GM12878 (cell line): ENCODE data around the gene DUS2. TPM values are rescaled to one million over a fixed set of nuclear protein-coding genes. Genes with fewer than 3 reads are reported as not detected.

Source experiments
- ATAC-seq: fragments of 200-7000 bp; cut with Tn5 transposase; 3 replicates; pipeline ENCODE4 v1.9.1; 2020; ENCODE audit warnings: mild to moderate bottlenecking, moderate library complexity
- BruUV-seq: library from RNA; stranded (reverse); fragments of 400-500 nt; replicated peaks from 2 replicates; lab custom pipeline; 2021; lab: Mats Ljungman, UMichigan
- CTCF ChIA-PET: fragments of 300-600 bp; sonication (Branson Sonifier 250); formaldehyde crosslinking; extraction: SDS; loops from one replicate; lab custom pipeline; 2021; ENCODE audit warnings: inconsistent platforms; lab: Yijun Ruan, JAX
- POLR2A ChIA-PET: fragments of 350-600 bp; formaldehyde crosslinking; extraction: SDS; loops from one replicate; lab custom pipeline; 2021; ENCODE audit warnings: inconsistent platforms; lab: Charles Lee
- RAD21 ChIA-PET: fragments of 300-600 bp; sonication (Branson Sonifier 250); formaldehyde crosslinking; loops from one replicate; lab custom pipeline; 2023; ENCODE audit warnings: antibody characterized with exemption; ENCODE audit not compliant: unreplicated experiment; lab: Charles Lee
- SMC1A ChIA-PET: fragments of 300-600 bp; sonication (Branson Sonifier 250); formaldehyde crosslinking; loops from one replicate; lab custom pipeline; 2023; ENCODE audit not compliant: unreplicated experiment, uncharacterized antibody; lab: Charles Lee
- DNase-seq: peaks from one replicate; pipeline ENCODE4 v3.0.0-alpha.2; 2011; ENCODE audit warnings: low read depth, low spot score
- FAIRE-seq: peaks from 3 replicates; lab custom pipeline; 2011; peaks lifted over from hg19 to GRCh38; lab: Jason Lieb, UNC
- H2AFZ ChIP-seq: 2 replicates; pipeline ENCODE4 v1.6.0; 2011; ENCODE audit warnings: low read depth, low read length, control low read depth; ENCODE audit not compliant: control insufficient read depth
- H3K27ac ChIP-seq: 2 replicates; pipeline ENCODE4 v1.5.1; 2011; ENCODE audit warnings: control low read depth; ENCODE audit not compliant: control insufficient read depth, insufficient read depth
- H3K27me3 ChIP-seq, 2 experiments: replicated peaks in 1 of 2; 2 replicates each; pipeline versions ENCODE4 v1.6.0 to v1.6.1; 2011; ENCODE audit warnings: low read length in 1 of 2; ENCODE audit not compliant: control insufficient read depth in 2 of 2, insufficient read depth in 2 of 2
- H3K36me3 ChIP-seq, 2 experiments: 2 replicates each; pipeline ENCODE4 v1.5.1; 2011; ENCODE audit warnings: low read length in 1 of 2; ENCODE audit not compliant: control insufficient read depth in 2 of 2, insufficient read depth in 2 of 2
- H3K4me1 ChIP-seq: 2 replicates; pipeline ENCODE4 v1.6.1; 2011; ENCODE audit warnings: mild to moderate bottlenecking, low read length, moderate library complexity, mixed read lengths; ENCODE audit not compliant: control insufficient read depth, insufficient read depth
- H3K4me2 ChIP-seq: 2 replicates; pipeline ENCODE4 v1.6.0; 2011; ENCODE audit warnings: control low read depth; ENCODE audit not compliant: control insufficient read depth, insufficient read depth
- H3K4me3 ChIP-seq: fragments of 200-600 bp; sonication (generic); 2 replicates; pipeline ENCODE4 v1.5.1; 2016
- H3K79me2 ChIP-seq: 2 replicates; pipeline ENCODE4 v1.6.0; 2011; ENCODE audit warnings: low read length; ENCODE audit not compliant: control insufficient read depth, insufficient read depth
- H3K9ac ChIP-seq: 2 replicates; pipeline ENCODE4 v1.8.0; 2011; ENCODE audit warnings: low read length, control low read depth, mixed read lengths; ENCODE audit not compliant: control insufficient read depth, insufficient read depth
- H3K9me3 ChIP-seq: replicated peaks from 3 replicates; pipeline ENCODE4 v1.5.1; 2011; ENCODE audit warnings: mild to moderate bottlenecking, low read length; ENCODE audit not compliant: control insufficient read depth, insufficient read depth
- H4K20me1 ChIP-seq: 2 replicates; pipeline ENCODE4 v1.6.0; 2011; ENCODE audit not compliant: control insufficient read depth, insufficient read depth
- BHLHE40 ChIP-seq, 2 experiments: fragments of 450-650 bp in 1 of 2; IDR thresholded peaks; 2 replicates each; pipeline ENCODE4 v1.6.1; 2011 to 2017; ENCODE audit warnings: low read depth in 2 of 2, borderline replicate concordance in 1 of 2, improper control_type of control experiment in 1 of 2, low read length in 1 of 2, mild to moderate bottlenecking in 1 of 2
- DPF2 ChIP-seq: fragments of 450-650 bp; IDR thresholded peaks from 2 replicates; pipeline ENCODE4 v1.6.1; 2017; ENCODE audit warnings: mild to moderate bottlenecking
- MYB ChIP-seq: fragments of 150-350 bp; IDR thresholded peaks from 2 replicates; pipeline ENCODE4 v1.6.1; 2014; ENCODE audit warnings: mild to moderate bottlenecking, low read depth, low read length, borderline replicate concordance
- MYC ChIP-seq: IDR thresholded peaks from 2 replicates; pipeline ENCODE4 v1.6.1; 2011; ENCODE audit warnings: mild to moderate bottlenecking, low read length, moderate library complexity, inconsistent platforms; ENCODE audit not compliant: insufficient read depth, insufficient replicate concordance, insufficient read length, severe bottlenecking
- NR2C2 ChIP-seq: IDR thresholded peaks from 2 replicates; pipeline ENCODE4 v1.6.1; 2011; ENCODE audit warnings: borderline replicate concordance, low read depth; ENCODE audit not compliant: control insufficient read depth, insufficient read length
- SKIL ChIP-seq: fragments of 450-650 bp; IDR thresholded peaks from 2 replicates; pipeline ENCODE4 v1.6.1; 2017; ENCODE audit warnings: mild to moderate bottlenecking, low read depth, inconsistent platforms; ENCODE audit not compliant: poor library complexity, severe bottlenecking
- WRNIP1 ChIP-seq: IDR thresholded peaks from 2 replicates; pipeline ENCODE4 v1.6.1; 2011; ENCODE audit warnings: low read depth, low read length, improper control_type of control experiment, borderline replicate concordance
- WGBS: methylation state at CpG from one replicate; pipeline ENCODE4 v1.1.6; 2016; ENCODE audit warnings: low lambda C conversion rate; ENCODE audit not compliant: insufficient replicate concordance, insufficient coverage; ENCODE audit errors: missing lambda C conversion rate; 5-methylcytosine and 5-hydroxymethylcytosine counted together
- in situ Hi-C: fragments of 300-500 bp; cut with MboI; formaldehyde crosslinking; loops from 9 replicates; pipeline ENCODE4 v1.14.3; 2018; ENCODE audit warnings: mixed read lengths
- intact Hi-C: fragments of 100-400 bp; cut with micrococcal nuclease; formaldehyde crosslinking; loops from one replicate; pipeline ENCODE4 v1.14.2; 2022; ENCODE audit not compliant: unreplicated experiment
- polyA plus RNA-seq, 11 experiments: library from polyadenylated mRNA; depleted of rRNA in 4 of 11; unstranded in 6 of 11; stranded (reverse) in 5 of 11; fragments of >200 nt; fragmentation: Nextera tagmentation in 4 of 11; fragmentation: Illumina TruSeq in 1 of 11; extraction: Ambion mirVana in 4 of 11; extraction: Trizol in 1 of 11; gene quantifications; 1 replicate in 1 of 11; 2 replicates in 10 of 11; pipeline versions ENCODE4 v1.2.1 to v1.2.3, GENCODE V29; 2011 to 2016; ENCODE audit warnings: inconsistent platforms in 2 of 11, missing spikeins in 2 of 11, low read depth in 1 of 11
- total RNA-seq, 4 experiments: library from RNA; depleted of rRNA in 3 of 4; stranded (reverse); fragments of >200 nt in 3 of 4; fragmentation: Illumina TruSeq in 1 of 4; extraction: Trizol in 1 of 4; gene quantifications; 2 replicates each; pipeline versions ENCODE4 v1.2.1 to v1.2.3, GENCODE V29; 2013 to 2021
- TF ChIP-seq, protein P1 (sequence below): fragments of 450-650 bp; IDR thresholded peaks from 2 replicates; pipeline ENCODE4 v1.6.1; 2018; ENCODE audit warnings: mild to moderate bottlenecking, low read depth, moderate library complexity; ENCODE audit not compliant: partially characterized antibody
- TF ChIP-seq, protein P2 (sequence below): fragments of 450-650 bp; IDR thresholded peaks from 2 replicates; pipeline ENCODE4 v1.6.1; 2017; ENCODE audit warnings: low read depth, mild to moderate bottlenecking, moderate library complexity

DUS2 gene
- total and polyA plus RNA-seq, 10 of the 15 experiments (the other 5 are each of a cell fraction or from before 2014, with no cell fraction given) = 4.8 to 32.3 (median 25.5) TPM

DNA sequence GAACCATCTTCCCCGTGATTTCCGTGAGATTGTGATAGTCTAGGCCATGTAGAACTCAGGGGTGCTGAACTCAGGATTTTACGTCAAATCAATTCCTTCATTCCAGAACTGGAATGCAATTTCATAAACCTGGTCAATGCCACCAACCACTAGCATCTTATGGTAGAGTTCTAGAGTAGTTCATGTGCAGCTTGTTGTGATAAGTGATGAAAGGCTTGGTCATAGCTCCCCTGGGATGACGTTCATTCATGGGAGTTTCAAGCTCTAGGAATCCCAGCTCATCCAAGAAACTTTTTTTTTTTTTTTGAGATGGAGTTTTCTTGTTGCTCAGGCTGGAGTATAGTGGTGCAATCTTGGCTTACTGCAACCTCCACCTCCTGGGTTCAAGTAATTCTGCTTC is 20.1 kb upstream of the DUS2 start:
- in situ Hi-C loops = no loop called here
- SMC1A ChIA-PET = interaction anchor here (0.9 to 2.6 kb wide), 2 partner anchors 21 to 38 kb away, joined by 5 to 8 read pairs; partner anchors contain the start of genes DDX28 and DUS2
- Histone ChIP-seq H3K9ac (no peak overlapping the region), H3K4me3 (no peak overlapping the region), H3K27ac (no peak overlapping the region), H3K4me1 (peaks cover 18% of the 10 kb centered on the region), H3K27me3 (no peaks in the 10 kb centered on the region), H3K4me2 (no peak overlapping the region), H3K9me3 (no peaks in the 10 kb centered on the region), H2AFZ (no peak overlapping the region), H3K36me3 (no peaks in the 10 kb centered on the region), H4K20me1 (no peaks in the 10 kb centered on the region), H3K79me2 (no peaks in the 10 kb centered on the region)
- BruUV-seq = no TSS peak
- POLR2A ChIA-PET = interaction anchor here (0.6 kb wide), 1 partner anchor 127 kb away, joined by 3 read pairs; no protein-coding TSS in a partner anchor
- no peak for TF ChIP-seq WRNIP1
- TF ChIP-seq MYC = no peak
- no peak for TF ChIP-seq DPF2
- TF ChIP-seq MYB = no peak
- no peak for TF ChIP-seq NR2C2
- TF ChIP-seq, protein P1, sequence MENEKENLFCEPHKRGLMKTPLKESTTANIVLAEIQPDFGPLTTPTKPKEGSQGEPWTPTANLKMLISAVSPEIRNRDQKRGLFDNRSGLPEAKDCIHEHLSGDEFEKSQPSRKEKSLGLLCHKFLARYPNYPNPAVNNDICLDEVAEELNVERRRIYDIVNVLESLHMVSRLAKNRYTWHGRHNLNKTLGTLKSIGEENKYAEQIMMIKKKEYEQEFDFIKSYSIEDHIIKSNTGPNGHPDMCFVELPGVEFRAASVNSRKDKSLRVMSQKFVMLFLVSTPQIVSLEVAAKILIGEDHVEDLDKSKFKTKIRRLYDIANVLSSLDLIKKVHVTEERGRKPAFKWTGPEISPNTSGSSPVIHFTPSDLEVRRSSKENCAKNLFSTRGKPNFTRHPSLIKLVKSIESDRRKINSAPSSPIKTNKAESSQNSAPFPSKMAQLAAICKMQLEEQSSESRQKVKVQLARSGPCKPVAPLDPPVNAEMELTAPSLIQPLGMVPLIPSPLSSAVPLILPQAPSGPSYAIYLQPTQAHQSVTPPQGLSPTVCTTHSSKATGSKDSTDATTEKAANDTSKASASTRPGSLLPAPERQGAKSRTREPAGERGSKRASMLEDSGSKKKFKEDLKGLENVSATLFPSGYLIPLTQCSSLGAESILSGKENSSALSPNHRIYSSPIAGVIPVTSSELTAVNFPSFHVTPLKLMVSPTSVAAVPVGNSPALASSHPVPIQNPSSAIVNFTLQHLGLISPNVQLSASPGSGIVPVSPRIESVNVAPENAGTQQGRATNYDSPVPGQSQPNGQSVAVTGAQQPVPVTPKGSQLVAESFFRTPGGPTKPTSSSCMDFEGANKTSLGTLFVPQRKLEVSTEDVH = no peak
- TF ChIP-seq SKIL = no peak
- no peak for TF ChIP-seq BHLHE40 (IDR thresholded peaks at IDR 0.05; ENCODE audit: borderline replicate concordance in 1 of 2, low read depth in 2 of 2, low read length in 1 of 2)
- TF ChIP-seq, protein P2, sequence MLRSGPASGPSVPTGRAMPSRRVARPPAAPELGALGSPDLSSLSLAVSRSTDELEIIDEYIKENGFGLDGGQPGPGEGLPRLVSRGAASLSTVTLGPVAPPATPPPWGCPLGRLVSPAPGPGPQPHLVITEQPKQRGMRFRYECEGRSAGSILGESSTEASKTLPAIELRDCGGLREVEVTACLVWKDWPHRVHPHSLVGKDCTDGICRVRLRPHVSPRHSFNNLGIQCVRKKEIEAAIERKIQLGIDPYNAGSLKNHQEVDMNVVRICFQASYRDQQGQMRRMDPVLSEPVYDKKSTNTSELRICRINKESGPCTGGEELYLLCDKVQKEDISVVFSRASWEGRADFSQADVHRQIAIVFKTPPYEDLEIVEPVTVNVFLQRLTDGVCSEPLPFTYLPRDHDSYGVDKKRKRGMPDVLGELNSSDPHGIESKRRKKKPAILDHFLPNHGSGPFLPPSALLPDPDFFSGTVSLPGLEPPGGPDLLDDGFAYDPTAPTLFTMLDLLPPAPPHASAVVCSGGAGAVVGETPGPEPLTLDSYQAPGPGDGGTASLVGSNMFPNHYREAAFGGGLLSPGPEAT = no peak
- CTCF ChIA-PET = interaction anchor here (0.6 to 1.8 kb wide), 4 partner anchors 12 to 38 kb away, joined by 3 to 6 read pairs (median 4); partner anchors contain the start of genes DDX28 and DUS2
- intact Hi-C loops = no loop called here
- 67% methylated on average over 4 of the region's 4 CpGs for WGBS
- ATAC-seq (no peak), FAIRE-seq (no peak), DNase-seq (no peak)
- RAD21 ChIA-PET = interaction anchor here (1.0 kb wide), 1 partner anchor 19 kb away, joined by 3 read pairs; the partner anchor contains the start of genes DDX28 and DUS2
